ENCODE data around the gene EID3. TPM values are rescaled to one million over a fixed set of nuclear protein-coding genes. Genes with fewer than 3 reads are reported as not detected.

EID3 gene
- total and polyA plus RNA-seq, 10 of the 15 experiments (the other 5 are each of a cell fraction or from before 2014, with no cell fraction given) = 0.92 to 7.0 (median 4.3) TPM

GRCh38 chr12:104258476-104259067 lies 45.0 kb upstream of the EID3 start:
- no TSS peak for BruUV-seq (replicated peaks)
- Histone ChIP-seq H3K36me3 (ENCODE audit: control insufficient read depth in 2 of 2, insufficient read depth in 2 of 2, low read length in 1 of 2) (no peaks in the 10 kb centered on the region), H3K27ac (ENCODE audit: control insufficient read depth, insufficient read depth) (no peak overlapping the region), H3K27me3 (replicated peaks in 1 of 2; ENCODE audit: control insufficient read depth in 2 of 2, insufficient read depth in 2 of 2, low read length in 1 of 2) (no peaks in the 10 kb centered on the region), H2AFZ (ENCODE audit: control insufficient read depth, low read depth, low read length) (no peak overlapping the region), H3K9ac (ENCODE audit: control insufficient read depth, insufficient read depth, low read length) (no peak overlapping the region), H3K9me3 (replicated peaks; ENCODE audit: control insufficient read depth, insufficient read depth, low read length) (no peaks in the 10 kb centered on the region), H3K4me2 (ENCODE audit: control insufficient read depth, insufficient read depth) (no peak overlapping the region), H4K20me1 (ENCODE audit: control insufficient read depth, insufficient read depth) (no peaks in the 10 kb centered on the region), H3K4me3 (no peak overlapping the region), H3K4me1 (ENCODE audit: control insufficient read depth, insufficient read depth, low read length) (no peaks in the 10 kb centered on the region), H3K79me2 (ENCODE audit: control insufficient read depth, insufficient read depth, low read length) (no peaks in the 10 kb centered on the region)
- ChIA-PET RAD21 (ENCODE audit: unreplicated experiment) (interaction anchor here (0.7 kb wide), 1 partner anchor 226 kb away, joined by 3 read pairs; no protein-coding TSS in a partner anchor), POLR2A (no interaction called here), CTCF (interaction anchor here (0.6 to 1.8 kb wide), 2 partner anchors 28 to 62 kb away, joined by 3 to 4 read pairs; no protein-coding TSS in a partner anchor), SMC1A (ENCODE audit: uncharacterized antibody, unreplicated experiment) (interaction anchor here (0.9 to 1.5 kb wide), 2 partner anchors 18 to 21 kb away, joined by 3 to 4 read pairs; no protein-coding TSS in a partner anchor)
- ATAC-seq (no peak), DNase-seq (ENCODE audit: low read depth, low spot score) (no peak), FAIRE-seq (no peak)
- in situ Hi-C loops (cut with MboI) = no loop called here
- intact Hi-C loops (cut with micrococcal nuclease; ENCODE audit: unreplicated experiment) = no loop called here
- WGBS (ENCODE audit: insufficient coverage, insufficient replicate concordance, low lambda C conversion rate, missing lambda C conversion rate) = 75% methylated on average over 2 of the region's 2 CpGs
- TF ChIP-seq, protein P1, sequence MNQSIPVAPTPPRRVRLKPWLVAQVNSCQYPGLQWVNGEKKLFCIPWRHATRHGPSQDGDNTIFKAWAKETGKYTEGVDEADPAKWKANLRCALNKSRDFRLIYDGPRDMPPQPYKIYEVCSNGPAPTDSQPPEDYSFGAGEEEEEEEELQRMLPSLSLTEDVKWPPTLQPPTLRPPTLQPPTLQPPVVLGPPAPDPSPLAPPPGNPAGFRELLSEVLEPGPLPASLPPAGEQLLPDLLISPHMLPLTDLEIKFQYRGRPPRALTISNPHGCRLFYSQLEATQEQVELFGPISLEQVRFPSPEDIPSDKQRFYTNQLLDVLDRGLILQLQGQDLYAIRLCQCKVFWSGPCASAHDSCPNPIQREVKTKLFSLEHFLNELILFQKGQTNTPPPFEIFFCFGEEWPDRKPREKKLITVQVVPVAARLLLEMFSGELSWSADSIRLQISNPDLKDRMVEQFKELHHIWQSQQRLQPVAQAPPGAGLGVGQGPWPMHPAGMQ (IDR thresholded peaks at IDR 0.05; ENCODE audit: borderline replicate concordance) = no peak
- TF ChIP-seq MTA2 (IDR thresholded peaks at IDR 0.05; ENCODE audit: low read depth) = no peak
- TF ChIP-seq SKIL (IDR thresholded peaks at IDR 0.05; ENCODE audit: low read depth, poor library complexity, severe bottlenecking) = no peak
- no peak for TF ChIP-seq MTA3 (IDR thresholded peaks at IDR 0.05; ENCODE audit: borderline replicate concordance, low read length)
- no peak for TF ChIP-seq RELA (IDR thresholded peaks at IDR 0.05; ENCODE audit: borderline replicate concordance, partially characterized antibody)
- no peak for TF ChIP-seq EED (IDR thresholded peaks at IDR 0.05; ENCODE audit: low read depth)
- no peak for TF ChIP-seq SMAD1 (IDR thresholded peaks at IDR 0.05; ENCODE audit: low read depth, partially characterized antibody)
- TF ChIP-seq TAF1 (IDR thresholded peaks at IDR 0.05; ENCODE audit: borderline replicate concordance, low read depth, low read length) = no peak
- TF ChIP-seq MYC (IDR thresholded peaks at IDR 0.05; ENCODE audit: insufficient read depth, insufficient read length, insufficient replicate concordance, low read length, severe bottlenecking) = no peak
- TF ChIP-seq ZNF274 (IDR thresholded peaks at IDR 0.05; ENCODE audit: insufficient read depth, insufficient read length) = no peak
- TF ChIP-seq, protein P2, sequence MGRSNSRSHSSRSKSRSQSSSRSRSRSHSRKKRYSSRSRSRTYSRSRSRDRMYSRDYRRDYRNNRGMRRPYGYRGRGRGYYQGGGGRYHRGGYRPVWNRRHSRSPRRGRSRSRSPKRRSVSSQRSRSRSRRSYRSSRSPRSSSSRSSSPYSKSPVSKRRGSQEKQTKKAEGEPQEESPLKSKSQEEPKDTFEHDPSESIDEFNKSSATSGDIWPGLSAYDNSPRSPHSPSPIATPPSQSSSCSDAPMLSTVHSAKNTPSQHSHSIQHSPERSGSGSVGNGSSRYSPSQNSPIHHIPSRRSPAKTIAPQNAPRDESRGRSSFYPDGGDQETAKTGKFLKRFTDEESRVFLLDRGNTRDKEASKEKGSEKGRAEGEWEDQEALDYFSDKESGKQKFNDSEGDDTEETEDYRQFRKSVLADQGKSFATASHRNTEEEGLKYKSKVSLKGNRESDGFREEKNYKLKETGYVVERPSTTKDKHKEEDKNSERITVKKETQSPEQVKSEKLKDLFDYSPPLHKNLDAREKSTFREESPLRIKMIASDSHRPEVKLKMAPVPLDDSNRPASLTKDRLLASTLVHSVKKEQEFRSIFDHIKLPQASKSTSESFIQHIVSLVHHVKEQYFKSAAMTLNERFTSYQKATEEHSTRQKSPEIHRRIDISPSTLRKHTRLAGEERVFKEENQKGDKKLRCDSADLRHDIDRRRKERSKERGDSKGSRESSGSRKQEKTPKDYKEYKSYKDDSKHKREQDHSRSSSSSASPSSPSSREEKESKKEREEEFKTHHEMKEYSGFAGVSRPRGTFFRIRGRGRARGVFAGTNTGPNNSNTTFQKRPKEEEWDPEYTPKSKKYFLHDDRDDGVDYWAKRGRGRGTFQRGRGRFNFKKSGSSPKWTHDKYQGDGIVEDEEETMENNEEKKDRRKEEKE (IDR thresholded peaks at IDR 0.05) = no peak
- no peak for TF ChIP-seq ZSCAN29 (IDR thresholded peaks at IDR 0.05)
- no peak for TF ChIP-seq BACH1 (IDR thresholded peaks at IDR 0.05; ENCODE audit: borderline replicate concordance)
- no peak for TF ChIP-seq STAT1 (conservative IDR thresholded peaks at IDR 0.05)
- TF ChIP-seq SMARCA5 (IDR thresholded peaks at IDR 0.05) = no peak
- no peak for TF ChIP-seq NR2F1 (conservative IDR thresholded peaks at IDR 0.05)
- TF ChIP-seq HDAC2 (IDR thresholded peaks at IDR 0.05) = no peak
- TF ChIP-seq RAD51 (IDR thresholded peaks at IDR 0.05) = no peak

Measured in GM12878 (cell line).